T-cell (primary cell): ENCODE data around the gene TTC23. TPM values are rescaled to one million over a fixed set of nuclear protein-coding genes. Genes with fewer than 3 reads are reported as not detected.

Source experiments
- ATAC-seq, 4 experiments: fragments of 200-7000 bp in 3 of 4; fragments of 150-1000 bp in 1 of 4; cut with Tn5 transposase; replicated peaks in 1 of 4; 1 replicate in 3 of 4; 2 replicates in 1 of 4; pipeline ENCODE4 v1.10.0; 2021; ENCODE audit warnings: moderate library complexity in 3 of 4, mild to moderate bottlenecking in 2 of 4, moderate number of reproducible peaks in 1 of 4
- CTCF ChIA-PET, 2 donors: fragments of 300-600 bp; sonication (Branson Sonifier 250); formaldehyde crosslinking; loops; one replicate each; lab custom pipeline; 2022; ENCODE audit warnings: antibody characterized with exemption in 2 of 2; lab: Charles Lee
- POLR2A ChIA-PET, 2 donors: fragments of 300-600 bp; sonication (Branson Sonifier 250); formaldehyde crosslinking; loops; one replicate each; lab custom pipeline; 2022; ENCODE audit warnings: antibody characterized with exemption in 2 of 2; lab: Charles Lee
- DNase-seq, 35 experiments: peaks; one replicate each; pipeline versions ENCODE4 v3.0.0 to v3.0.0-alpha.2; 2013 to 2023
- H3K27ac ChIP-seq: one replicate; pipeline ENCODE4 v1.5.1; 2013; ENCODE audit warnings: low read length
- H3K27me3 ChIP-seq, 2 experiments: replicated peaks in 1 of 2; 1 replicate in 1 of 2; 2 replicates in 1 of 2; pipeline versions ENCODE4 v1.6.1 to v1.7.0; 2013; ENCODE audit warnings: low read length in 1 of 2, mixed read lengths in 1 of 2; ENCODE audit not compliant: control insufficient read depth in 2 of 2, insufficient read depth in 2 of 2; ENCODE audit errors: extremely low read depth in 1 of 2
- H3K36me3 ChIP-seq, 2 donors: 1 replicate in 1 of 2; 2 replicates in 1 of 2; pipeline versions ENCODE4 v1.6.1 to v1.7.0; 2013; ENCODE audit warnings: low read length in 1 of 2; ENCODE audit not compliant: control insufficient read depth in 2 of 2, insufficient read depth in 1 of 2; ENCODE audit errors: extremely low read depth in 1 of 2
- H3K4me1 ChIP-seq, 2 experiments: 1 replicate in 1 of 2; 2 replicates in 1 of 2; pipeline versions ENCODE4 v1.6.1 to v1.7.0; 2013; ENCODE audit warnings: low read length in 2 of 2, mixed read lengths in 1 of 2; ENCODE audit not compliant: insufficient read depth in 2 of 2, control insufficient read depth in 1 of 2; ENCODE audit errors: extremely low read depth in 1 of 2
- H3K4me3 ChIP-seq, 2 donors: 1 replicate in 1 of 2; 2 replicates in 1 of 2; pipeline versions ENCODE4 v1.5.1 to v1.7.0; 2013; ENCODE audit warnings: mild to moderate bottlenecking in 2 of 2, low read length in 1 of 2, moderate library complexity in 1 of 2; ENCODE audit not compliant: control insufficient read depth in 1 of 2; ENCODE audit errors: extremely low read depth in 1 of 2
- H3K9me3 ChIP-seq: 2 replicates; pipeline ENCODE4 v1.7.0; 2013
- H3K27ac Mint-ChIP-seq, 2 donors: one replicate each; pipeline ENCODE4 v1.8.0; 2020 to 2021; ENCODE audit warnings: mild to moderate bottlenecking in 2 of 2, mixed read lengths in 2 of 2
- H3K27me3 Mint-ChIP-seq, 2 donors: one replicate each; pipeline ENCODE4 v1.8.0; 2021 to 2022; ENCODE audit warnings: mixed read lengths in 2 of 2
- H3K36me3 Mint-ChIP-seq: one replicate; pipeline ENCODE4 v1.8.0; 2021; ENCODE audit warnings: mixed read lengths
- H3K4me1 Mint-ChIP-seq, 3 donors: one replicate each; pipeline ENCODE4 v1.8.0; 2020 to 2022; ENCODE audit warnings: mixed read lengths in 3 of 3, mild to moderate bottlenecking in 1 of 3
- H3K4me3 Mint-ChIP-seq, 3 donors: one replicate each; pipeline ENCODE4 v1.8.0; 2020 to 2022; ENCODE audit warnings: mild to moderate bottlenecking in 3 of 3, mixed read lengths in 3 of 3, moderate library complexity in 3 of 3
- H3K9me3 Mint-ChIP-seq, 3 donors: one replicate each; pipeline ENCODE4 v1.8.0; 2020 to 2022; ENCODE audit warnings: mixed read lengths in 3 of 3
- WGBS: methylation state at CpG from one replicate; pipeline ENCODE4 v1.1.5; 2013; ENCODE audit warnings: missing lambda C conversion rate; ENCODE audit not compliant: insufficient coverage; 5-methylcytosine and 5-hydroxymethylcytosine counted together
- total RNA-seq, 35 experiments: library from RNA in 6 of 35; stranded (reverse) in 6 of 35; fragments of 120-200 nt in 1 of 35; gene quantifications; one replicate each; pipeline versions ENCODE4 v1.2.1 to v1.2.4 and lab custom pipeline; 2013 to 2026

Gene TTC23
- total RNA-seq, 5 donors from 2014 or later (not counting 1 experiment from before 2014, with no cell fraction given) = 0.18 to 2.2 (median 1.3) TPM; not detected in 2

- Mint-ChIP-seq H3K27ac (peak overlapping the region in 1 of 2 donors; percentile 54), H3K4me1 (peaks cover 6 to 23% (median 17%) of the 10 kb centered on the region in 3 donors), H3K9me3 (no peaks in the 10 kb centered on the region), H3K36me3 (no peaks in the 10 kb centered on the region), H3K4me3 (peak overlapping the region; percentile 46 to 72 (median 58)), H3K27me3 (peaks cover 27 to 38% of the 10 kb centered on the region in 2 donors)
- Histone ChIP-seq H3K4me3 (peak overlapping the region; percentile 27 to 64), H3K9me3 (no peaks in the 10 kb centered on the region), H3K4me1 (peaks cover 2 to 21% of the 10 kb centered on the region in 2 experiments), H3K27ac (peak overlapping the region; percentile 38), H3K27me3 (peaks cover 0 to 47% of the 10 kb centered on the region in 2 experiments), H3K36me3 (no peaks in the 10 kb centered on the region)
- CTCF ChIA-PET = interaction anchor here (0.7 to 0.9 kb wide), 2 partner anchors 8 to 599 kb away, joined by 3 read pairs; no protein-coding TSS in a partner anchor
- DNase-seq = peak in 20 of 35 experiments; percentile 2 to 58 (median 19)
- POLR2A ChIA-PET = interaction anchor here in 1 of 2 donors (0.6 kb wide), 1 partner anchor 12 kb away, joined by 3 read pairs; no protein-coding TSS in a partner anchor
- peak; percentile 47 to 60 (median 50) for ATAC-seq
- 5% methylated on average over 116 of the region's 116 CpGs for WGBS
These were observed 143.7 kb downstream of the TTC23 start for GRCh38 chr15:99105514-99106341.

- WGBS = 3% methylated on average over 91 of the region's 91 CpGs
- Histone ChIP-seq H3K27me3 (peaks cover 0 to 55% of the 10 kb centered on the region in 2 experiments), H3K4me3 (peak within 1 kb of the TSS; percentile 17 to 64), H3K9me3 (no peaks in the 10 kb centered on the region), H3K36me3 (no peaks in the 10 kb centered on the region), H3K27ac (no peak within 1 kb of the TSS), H3K4me1 (peaks cover 2 to 24% of the 10 kb centered on the region in 2 experiments)
- ChIA-PET CTCF (interaction anchor here (0.7 to 0.9 kb wide), 2 partner anchors 9 to 599 kb away, joined by 3 read pairs; no protein-coding TSS in a partner anchor), POLR2A (interaction anchor here in 1 of 2 donors (0.6 kb wide), 1 partner anchor 13 kb away, joined by 3 read pairs; no protein-coding TSS in a partner anchor)
- H3K9me3 Mint-ChIP-seq = no peaks in the 10 kb centered on the region
- H3K4me1 Mint-ChIP-seq = peaks cover 5 to 26% (median 18%) of the 10 kb centered on the region in 3 donors
- DNase-seq (peak in 6 of 35 experiments; percentile 7 to 51 (median 10)), ATAC-seq (peak; percentile 39 to 53 (median 44))
- H3K27me3 Mint-ChIP-seq = peaks cover 29 to 43% of the 10 kb centered on the region in 2 donors
- H3K4me3 Mint-ChIP-seq = peak within 1 kb of the TSS; percentile 49 to 72 (median 58)
- no peak within 1 kb of the TSS for H3K27ac Mint-ChIP-seq
- no peaks in the 10 kb centered on the region for H3K36me3 Mint-ChIP-seq
These were observed 144.4 kb downstream of the TTC23 start, which contains the start of gene SYNM for GRCh38 chr15:99104788-99105513. Gene SYNM (plus strand): TSS chr15:99105080. CDS start chr15:99105200, 120 bp downstream.

- Histone ChIP-seq H3K4me3 (no peak overlapping the region), H3K4me1 (peaks cover 2 to 24% of the 10 kb centered on the region in 2 experiments), H3K9me3 (no peaks in the 10 kb centered on the region), H3K36me3 (no peaks in the 10 kb centered on the region), H3K27me3 (peaks cover 0 to 72% of the 10 kb centered on the region in 2 experiments), H3K27ac (no peak overlapping the region)
- Mint-ChIP-seq H3K27ac (no peak overlapping the region), H3K36me3 (no peaks in the 10 kb centered on the region), H3K27me3 (peaks cover 37 to 54% of the 10 kb centered on the region in 2 donors), H3K4me3 (peak overlapping the region in 2 of 3 donors; percentile 9 to 37), H3K4me1 (peaks cover 5 to 20% (median 19%) of the 10 kb centered on the region in 3 donors), H3K9me3 (no peaks in the 10 kb centered on the region)
- CTCF ChIA-PET = no interaction called here
- POLR2A ChIA-PET = no interaction called here
- ATAC-seq (no peak), DNase-seq (no peak)
- 93% methylated on average over 2 of the region's 2 CpGs for WGBS
These were observed 146.1 kb downstream of the TTC23 start for GRCh38 chr15:99103279-99103678.

- no peak overlapping the region for H3K27ac Mint-ChIP-seq
- peaks cover 0 to 68% of the 10 kb centered on the region in 2 experiments for H3K27me3 ChIP-seq
- H3K36me3 ChIP-seq = no peaks in the 10 kb centered on the region
- peaks cover 2 to 22% of the 10 kb centered on the region in 2 experiments for H3K4me1 ChIP-seq
- peaks cover 38 to 58% of the 10 kb centered on the region in 2 donors for H3K27me3 Mint-ChIP-seq
- no peaks in the 10 kb centered on the region for H3K9me3 Mint-ChIP-seq
- WGBS = 71% methylated on average over 9 of the region's 13 CpGs
- H3K4me1 Mint-ChIP-seq = peaks cover 5 to 19% (median 17%) of the 10 kb centered on the region in 3 donors
- no peak overlapping the region for H3K27ac ChIP-seq
- ChIA-PET CTCF (no interaction called here), POLR2A (no interaction called here)
- no peak overlapping the region for H3K4me3 Mint-ChIP-seq
- H3K4me3 ChIP-seq = no peak overlapping the region
- DNase-seq = no peak
- ATAC-seq = no peak
- H3K36me3 Mint-ChIP-seq = no peaks in the 10 kb centered on the region
- no peaks in the 10 kb centered on the region for H3K9me3 ChIP-seq
These were observed 146.8 kb downstream of the TTC23 start for GRCh38 chr15:99102332-99103235.

GRCh38 chr15:99101501-99101900 lies 147.9 kb downstream of the TTC23 start:
- no peaks in the 10 kb centered on the region for H3K9me3 Mint-ChIP-seq
- H3K27ac Mint-ChIP-seq = no peak overlapping the region
- Histone ChIP-seq H3K36me3 (no peaks in the 10 kb centered on the region), H3K4me3 (no peak overlapping the region), H3K27me3 (peaks cover 0 to 71% of the 10 kb centered on the region in 2 experiments), H3K9me3 (no peaks in the 10 kb centered on the region), H3K27ac (no peak overlapping the region), H3K4me1 (peaks cover 2 to 15% of the 10 kb centered on the region in 2 experiments)
- H3K4me1 Mint-ChIP-seq = peaks cover 2 to 11% (median 9%) of the 10 kb centered on the region in 3 donors
- H3K27me3 Mint-ChIP-seq = peaks cover 32 to 53% of the 10 kb centered on the region in 2 donors
- DNase-seq (no peak), ATAC-seq (no peak)
- H3K4me3 Mint-ChIP-seq = no peak overlapping the region
- H3K36me3 Mint-ChIP-seq = no peaks in the 10 kb centered on the region
- ChIA-PET POLR2A (interaction anchor here in 1 of 2 donors (0.5 kb wide), 1 partner anchor 113 kb away, joined by 7 read pairs; no protein-coding TSS in a partner anchor), CTCF (no interaction called here)
- WGBS = 73% methylated on average over 6 of the region's 7 CpGs
